ENCODE data around the gene WWOX. TPM values are rescaled to one million over a fixed set of nuclear protein-coding genes. Genes with fewer than 3 reads are reported as not detected.

WWOX gene
- total and polyA plus RNA-seq, 2 of the 13 experiments (the other 11 are each of a cell fraction or from before 2014, with no cell fraction given), result 9.1 to 37.4 TPM

- TF ChIP-seq NR2F6 (IDR thresholded peaks at IDR 0.05) (peak; percentile 54), NR2F6 (CRISPR knock-in tag; IDR thresholded peaks at IDR 0.05) (peak; percentile 59; the same call in 1 of the 2 replicates), NR0B2 (CRISPR knock-in tag; IDR thresholded peaks at IDR 0.05) (no peak), SP140L (CRISPR knock-in tag; IDR thresholded peaks at IDR 0.05; ENCODE audit: borderline replicate concordance) (no peak), ZMYM4 (CRISPR knock-in tag; IDR thresholded peaks at IDR 0.05) (peak; percentile 25; the same call in 1 of the 2 replicates), CBFB (CRISPR knock-in tag; IDR thresholded peaks at IDR 0.05) (no peak), TRIM24 (CRISPR knock-in tag; IDR thresholded peaks at IDR 0.05) (no peak), TRIM22 (IDR thresholded peaks at IDR 0.05) (no peak), ATF6 (CRISPR knock-in tag; conservative IDR thresholded peaks at IDR 0.05) (no peak), JARID2 (CRISPR knock-in tag; IDR thresholded peaks at IDR 0.05; ENCODE audit: insufficient replicate concordance) (no peak), CBX2 (IDR thresholded peaks at IDR 0.05; ENCODE audit: low read depth, low read length) (no peak), CBX2 (CRISPR knock-in tag; IDR thresholded peaks at IDR 0.05; ENCODE audit: low read depth) (no peak), PTBP1 (IDR thresholded peaks at IDR 0.05; ENCODE audit: low read depth, low read length, poor library complexity, severe bottlenecking) (no peak), CHCHD3 (CRISPR knock-in tag; IDR thresholded peaks at IDR 0.05) (no peak), MYC (CRISPR knock-in tag; IDR thresholded peaks at IDR 0.05; ENCODE audit: borderline replicate concordance) (no peak), THRA (CRISPR knock-in tag; IDR thresholded peaks at IDR 0.05; ENCODE audit: borderline replicate concordance) (no peak), ZNF34 (CRISPR knock-in tag; IDR thresholded peaks at IDR 0.05; ENCODE audit: borderline replicate concordance) (no peak), MLXIP (CRISPR knock-in tag; IDR thresholded peaks at IDR 0.05; ENCODE audit: borderline replicate concordance) (no peak), ZNF569 (CRISPR knock-in tag; IDR thresholded peaks at IDR 0.05; ENCODE audit: borderline replicate concordance) (no peak), TOE1 (CRISPR knock-in tag; IDR thresholded peaks at IDR 0.05) (no peak)
These were observed 954.9 kb downstream of the WWOX start (continued) for GRCh38 chr16:79054211-79054984.
